MM.1S (cell line): ENCODE measurements around the gene LRP5.

Source experiments
- DNase-seq: peaks from one replicate; pipeline ENCODE4 v3.0.0-alpha.2; 2015
- H2AFZ ChIP-seq: fragments of 300-600 bp; sonication (generic); 2 replicates; pipeline ENCODE4 v1.6.0; 2016; ENCODE audit warnings: antibody characterized with exemption, low read length
- H3F3A ChIP-seq: fragments of 300-600 bp; sonication (generic); 2 replicates; pipeline ENCODE4 v1.6.1; 2016; ENCODE audit warnings: mild to moderate bottlenecking, antibody characterized with exemption, low read length, moderate library complexity, mixed read lengths; ENCODE audit not compliant: insufficient read depth
- H3K27ac ChIP-seq: fragments of 300-600 bp; sonication (generic); 2 replicates; pipeline ENCODE4 v1.5.1; 2016; ENCODE audit warnings: mild to moderate bottlenecking, low read length
- H3K27me3 ChIP-seq: fragments of 300-600 bp; sonication (generic); replicated peaks from 2 replicates; pipeline ENCODE4 v1.6.0; 2016; ENCODE audit warnings: low read length; ENCODE audit not compliant: insufficient read depth
- H3K36me3 ChIP-seq: fragments of 300-600 bp; sonication (generic); replicated peaks from 2 replicates; pipeline ENCODE4 v1.6.1; 2016; ENCODE audit warnings: mild to moderate bottlenecking, low read length, mixed read lengths; ENCODE audit not compliant: insufficient read depth
- H3K4me1 ChIP-seq: fragments of 300-600 bp; sonication (generic); 2 replicates; pipeline ENCODE4 v1.6.1; 2016; ENCODE audit warnings: low read length, mixed read lengths
- H3K4me2 ChIP-seq: fragments of 300-600 bp; sonication (generic); 2 replicates; pipeline ENCODE4 v1.6.0; 2016; ENCODE audit warnings: low read depth, low read length
- H3K4me3 ChIP-seq: fragments of 300-600 bp; sonication (generic); 2 replicates; pipeline ENCODE4 v1.5.1; 2016; ENCODE audit warnings: low read length, mixed read lengths
- H3K79me2 ChIP-seq: fragments of 300-600 bp; sonication (generic); 2 replicates; pipeline ENCODE4 v1.6.1; 2016; ENCODE audit warnings: mixed run types, low read length, mixed read lengths
- H3K9ac ChIP-seq: fragments of 300-600 bp; sonication (generic); 2 replicates; pipeline ENCODE4 v1.6.1; 2016; ENCODE audit warnings: low read length, mixed read lengths
- H3K9me2 ChIP-seq: fragments of 300-600 bp; sonication (generic); replicated peaks from 2 replicates; pipeline ENCODE4 v1.6.1; 2016; ENCODE audit warnings: mild to moderate bottlenecking, low read length, mixed read lengths; ENCODE audit not compliant: insufficient read depth
- H3K9me3 ChIP-seq: fragments of 300-600 bp; sonication (generic); replicated peaks from 2 replicates; pipeline ENCODE4 v1.6.1; 2016; ENCODE audit warnings: mild to moderate bottlenecking, low read length, mixed read lengths; ENCODE audit not compliant: insufficient read depth
- H4K20me1 ChIP-seq: fragments of 300-600 bp; sonication (generic); 2 replicates; pipeline ENCODE4 v1.6.1; 2016; ENCODE audit warnings: mild to moderate bottlenecking, low read length, moderate library complexity, mixed read lengths; ENCODE audit not compliant: insufficient read depth
- CTCF ChIP-seq: fragments of 300-600 bp; sonication (generic); IDR thresholded peaks from 2 replicates; pipeline ENCODE4 v1.5.1; 2016; ENCODE audit warnings: antibody characterized with exemption, low read length, mixed read lengths
- EZH2 ChIP-seq: fragments of 300-600 bp; sonication (generic); optimal IDR thresholded peaks from 2 replicates; pipeline ENCODE3; 2017; ENCODE audit warnings: low read depth, mild to moderate bottlenecking, antibody characterized with exemption, low read length, mixed read lengths
- EZH2phosphoT487 ChIP-seq: fragments of 300-600 bp; sonication (generic); IDR thresholded peaks from 2 replicates; pipeline ENCODE4 v1.6.1; 2018; ENCODE audit warnings: antibody characterized with exemption, low read length

The LRP5 gene

GRCh38 chr11:68354148-68354872, 41.9 kb downstream of the LRP5 start:
- TF ChIP-seq EZH2 (no peak), CTCF (no peak), EZH2phosphoT487 (no peak)
- H3K9ac ChIP-seq = no peak overlapping the region

DNA sequence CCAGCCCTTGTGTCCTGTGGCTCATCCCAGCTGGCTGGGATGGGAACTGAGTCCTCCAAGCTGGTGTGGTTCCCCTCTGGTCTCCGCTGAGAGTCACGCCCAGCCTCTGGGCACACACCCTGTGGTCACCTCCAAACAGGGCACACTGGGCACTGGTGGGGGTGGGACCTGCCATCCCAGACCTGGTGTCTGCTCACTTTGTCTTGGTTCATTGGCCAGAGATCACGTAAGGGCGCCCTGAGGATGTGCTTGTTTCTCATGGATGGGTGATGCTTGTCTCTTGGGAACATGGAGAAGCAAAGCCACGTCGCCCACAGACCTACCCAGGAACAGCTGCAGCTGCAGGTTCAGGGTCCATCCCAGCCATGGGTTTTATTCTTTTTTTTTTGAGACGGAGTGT, 43.1 kb downstream of the LRP5 start:
- Histone ChIP-seq H2AFZ (no peak overlapping the region), H3K9ac (no peak overlapping the region), H3F3A (no peaks in the 10 kb centered on the region), H3K4me2 (no peak overlapping the region), H4K20me1 (no peaks in the 10 kb centered on the region), H3K27me3 (no peaks in the 10 kb centered on the region), H3K36me3 (no peaks in the 10 kb centered on the region), H3K27ac (no peak overlapping the region), H3K9me2 (no peaks in the 10 kb centered on the region), H3K79me2 (no peaks in the 10 kb centered on the region), H3K9me3 (no peaks in the 10 kb centered on the region), H3K4me1 (no peaks in the 10 kb centered on the region), H3K4me3 (no peak overlapping the region)
- DNase-seq = no peak
- TF ChIP-seq CTCF (no peak), EZH2phosphoT487 (no peak), EZH2 (no peak)

More at GRCh38 chr11:68354148-68354872, 41.9 kb downstream of the LRP5 start:
- Histone ChIP-seq H3K27ac (no peak overlapping the region), H3K36me3 (no peaks in the 10 kb centered on the region), H3K4me1 (no peaks in the 10 kb centered on the region), H3K79me2 (no peaks in the 10 kb centered on the region), H3F3A (no peaks in the 10 kb centered on the region), H3K9me2 (no peaks in the 10 kb centered on the region), H2AFZ (no peak overlapping the region), H3K4me3 (no peak overlapping the region), H4K20me1 (no peaks in the 10 kb centered on the region), H3K9me3 (no peaks in the 10 kb centered on the region), H3K27me3 (no peaks in the 10 kb centered on the region), H3K4me2 (no peak overlapping the region)
- DNase-seq = no peak

- TF ChIP-seq CTCF = no peak
- TF ChIP-seq EZH2phosphoT487 = no peak
- no peak for TF ChIP-seq EZH2
- no peaks in the 10 kb centered on the region for H3K36me3 ChIP-seq
- DNase-seq = no peak
These were observed 45.2 kb downstream of the LRP5 start for GRCh38 chr11:68357568-68357967.

More at GRCh38 chr11:68357568-68357967, 45.2 kb downstream of the LRP5 start:
- Histone ChIP-seq H4K20me1 (no peaks in the 10 kb centered on the region), H3F3A (no peaks in the 10 kb centered on the region), H3K9me3 (no peaks in the 10 kb centered on the region), H3K27ac (no peak overlapping the region), H3K27me3 (no peaks in the 10 kb centered on the region), H3K9me2 (no peaks in the 10 kb centered on the region), H3K9ac (no peak overlapping the region), H2AFZ (no peak overlapping the region), H3K79me2 (no peaks in the 10 kb centered on the region), H3K4me2 (no peak overlapping the region), H3K4me3 (no peak overlapping the region), H3K4me1 (no peaks in the 10 kb centered on the region)
